Measurements from ENCODE around the gene DMD. TPM values are rescaled to one million over a fixed set of nuclear protein-coding genes. Genes with fewer than 3 reads are reported as not detected.

The DMD gene
- total and polyA plus RNA-seq, 2 of the 13 experiments (the other 11 are each of a cell fraction or from before 2014, with no cell fraction given): 17.6 to 25.9 TPM

GRCh38 chrX:31071725-31072124, 2139.6 kb downstream of the DMD start, which contains the start of gene FTHL17:
Gene FTHL17 (minus strand): TSS chrX:31072041. CDS start chrX:31071953, 88 bp downstream.
- CTCF ChIA-PET (ENCODE audit: low intra/inter-chr PET ratio, low total read pairs): no interaction called here
- POLR2A ChIA-PET: no interaction called here
- Histone ChIP-seq H3K27me3 (ENCODE audit: control insufficient read depth in 1 of 2, insufficient read depth in 2 of 2, low read length in 2 of 2) (no peaks in the 10 kb centered on the region), H2AFZ (ENCODE audit: low read length) (no peak within 1 kb of the TSS), H3K4me1 (ENCODE audit: insufficient read depth, low read length) (no peaks in the 10 kb centered on the region), H4K20me1 (ENCODE audit: insufficient read depth, low read length) (no peaks in the 10 kb centered on the region), H3K36me3 (replicated peaks in 1 of 2; ENCODE audit: control insufficient read depth in 1 of 2, insufficient read depth in 2 of 2, low read length in 2 of 2) (no peaks in the 10 kb centered on the region), H3K9ac (ENCODE audit: insufficient read depth, low read depth, low read length) (no peak within 1 kb of the TSS), H3K27ac (ENCODE audit: extremely low read length, insufficient read depth, low read length) (no peak within 1 kb of the TSS), H3K9me3 (ENCODE audit: low read length) (no peaks in the 10 kb centered on the region), H3K4me2 (ENCODE audit: low read depth, low read length) (no peak within 1 kb of the TSS), H3K4me3 (replicated peaks in 1 of 3; ENCODE audit: insufficient read depth in 1 of 3, low read depth in 2 of 3, low read length in 3 of 3) (no peak within 1 kb of the TSS), H3K79me2 (ENCODE audit: insufficient read depth, low read length) (no peaks in the 10 kb centered on the region)
- DNase-seq (ENCODE audit: low spot score) (no peak), ATAC-seq (no peak), FAIRE-seq (no peak)
- in situ Hi-C loops (cut with HindIII; ENCODE audit: extremely low pct_ligation_motif_present, low pct_unique_long_range_greater_than_20kb) (no loop called here), intact Hi-C loops (cut with micrococcal nuclease; ENCODE audit: unreplicated experiment) (no loop called here)
- WGBS (ENCODE audit: low lambda C conversion rate): 88% methylated on average over 33 of the region's 33 CpGs
- BruUV-seq (replicated peaks): no TSS peak
- TF ChIP-seq MTF1 (CRISPR knock-in tag; IDR thresholded peaks at IDR 0.05): no peak
- no peak for TF ChIP-seq MAFF (IDR thresholded peaks at IDR 0.05; ENCODE audit: low read depth, low read length)
- TF ChIP-seq NBN (conservative IDR thresholded peaks at IDR 0.05): no peak
- TF ChIP-seq SSRP1 (CRISPR knock-in tag; IDR thresholded peaks at IDR 0.05): no peak
- TF ChIP-seq PTBP1 (IDR thresholded peaks at IDR 0.05; ENCODE audit: low read depth, low read length, poor library complexity, severe bottlenecking): no peak
- TF ChIP-seq ZNF333 (CRISPR knock-in tag; IDR thresholded peaks at IDR 0.05; ENCODE audit: borderline replicate concordance): no peak
- TF ChIP-seq MXI1 (IDR thresholded peaks at IDR 0.05; ENCODE audit: borderline replicate concordance, low read depth, low read length): no peak
- TF ChIP-seq AFF4 (CRISPR knock-in tag; IDR thresholded peaks at IDR 0.05): no peak
- no peak for TF ChIP-seq ZNF446 (CRISPR knock-in tag; IDR thresholded peaks at IDR 0.05)
- no peak for TF ChIP-seq USF2 (IDR thresholded peaks at IDR 0.05; ENCODE audit: low read depth, low read length)
- TF ChIP-seq USF2 (CRISPR knock-in tag; IDR thresholded peaks at IDR 0.05; ENCODE audit: borderline replicate concordance): no peak
- no peak for TF ChIP-seq NFRKB (IDR thresholded peaks at IDR 0.05)
- no peak for TF ChIP-seq ZBTB4 (CRISPR knock-in tag; IDR thresholded peaks at IDR 0.05; ENCODE audit: borderline replicate concordance)
- TF ChIP-seq NFIB (CRISPR knock-in tag; IDR thresholded peaks at IDR 0.05; ENCODE audit: borderline replicate concordance): no peak
- no peak for TF ChIP-seq XRCC5 (optimal IDR thresholded peaks at IDR 0.05; ENCODE audit: low read length)
- TF ChIP-seq ZNF878 (CRISPR knock-in tag; IDR thresholded peaks at IDR 0.05): no peak
- no peak for TF ChIP-seq HBP1 (CRISPR knock-in tag; IDR thresholded peaks at IDR 0.05; ENCODE audit: low read depth)

All from HepG2 (cell line).